Measurements from ENCODE around the gene CAMK4. TPM values are rescaled to one million over a fixed set of nuclear protein-coding genes. Genes with fewer than 3 reads are reported as not detected.

Gene CAMK4
- total RNA-seq, result 130 TPM

GRCh38 chr5:111223787-111224560, at the start of gene CAMK4:
CAMK4 (plus strand) TSS chr5:111224384; CDS start chr5:111224484, 100 bp downstream.
- peak; percentile 83 for DNase-seq

- DNase-seq, result no peak
Observed at GRCh38 chr5:111183064-111183463, 41.1 kb upstream of the CAMK4 start.

- DNase-seq, result no peak
Observed at GRCh38 chr5:111187079-111187478, 37.1 kb upstream of the CAMK4 start.

- DNase-seq, result no peak
Observed at GRCh38 chr5:111194053-111194452, 30.1 kb upstream of the CAMK4 start.

- no peak for DNase-seq
Observed at GRCh38 chr5:111194925-111195324, 29.3 kb upstream of the CAMK4 start.

- DNase-seq, result no peak
Observed at GRCh38 chr5:111197523-111197922, 26.7 kb upstream of the CAMK4 start.

- no peak for DNase-seq
Observed at GRCh38 chr5:111198281-111198966, 25.8 kb upstream of the CAMK4 start.

GRCh38 chr5:111200828-111201227, 23.4 kb upstream of the CAMK4 start:
- no peak for DNase-seq

- no peak for DNase-seq
Observed at GRCh38 chr5:111201705-111202104, 22.5 kb upstream of the CAMK4 start.

- no peak for DNase-seq
Observed at GRCh38 chr5:111211341-111211740, 12.8 kb upstream of the CAMK4 start.

- DNase-seq, result no peak
Observed at GRCh38 chr5:111214052-111214742, 10.0 kb upstream of the CAMK4 start.

GRCh38 chr5:111215971-111216370, 8.2 kb upstream of the CAMK4 start:
- DNase-seq, result no peak

GRCh38 chr5:111221139-111221538, 3.0 kb upstream of the CAMK4 start:
- DNase-seq, result no peak

GRCh38 chr5:111223101-111223786, 940 bp upstream of the CAMK4 start:
- peak; percentile 47 for DNase-seq

GRCh38 chr5:111224561-111225345, 569 bp downstream of the CAMK4 start:
- no peak for DNase-seq

- no peak for DNase-seq
Observed at GRCh38 chr5:111225926-111226325, 1.7 kb downstream of the CAMK4 start.

GRCh38 chr5:111226556-111226955, 2.4 kb downstream of the CAMK4 start:
- no peak for DNase-seq

- DNase-seq, result no peak
Observed at GRCh38 chr5:111227226-111227782, 3.1 kb downstream of the CAMK4 start.

GRCh38 chr5:111227801-111228200, 3.6 kb downstream of the CAMK4 start:
- DNase-seq, result no peak

- DNase-seq, result no peak
Observed at GRCh38 chr5:111228520-111229220, 4.5 kb downstream of the CAMK4 start.
